ENCODE measurements around the gene UBE3D.

Gene UBE3D, protein sequence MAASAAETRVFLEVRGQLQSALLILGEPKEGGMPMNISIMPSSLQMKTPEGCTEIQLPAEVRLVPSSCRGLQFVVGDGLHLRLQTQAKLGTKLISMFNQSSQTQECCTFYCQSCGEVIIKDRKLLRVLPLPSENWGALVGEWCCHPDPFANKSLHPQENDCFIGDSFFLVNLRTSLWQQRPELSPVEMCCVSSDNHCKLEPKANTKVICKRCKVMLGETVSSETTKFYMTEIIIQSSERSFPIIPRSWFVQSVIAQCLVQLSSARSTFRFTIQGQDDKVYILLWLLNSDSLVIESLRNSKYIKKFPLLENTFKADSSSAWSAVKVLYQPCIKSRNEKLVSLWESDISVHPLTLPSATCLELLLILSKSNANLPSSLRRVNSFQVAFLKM

DNA sequence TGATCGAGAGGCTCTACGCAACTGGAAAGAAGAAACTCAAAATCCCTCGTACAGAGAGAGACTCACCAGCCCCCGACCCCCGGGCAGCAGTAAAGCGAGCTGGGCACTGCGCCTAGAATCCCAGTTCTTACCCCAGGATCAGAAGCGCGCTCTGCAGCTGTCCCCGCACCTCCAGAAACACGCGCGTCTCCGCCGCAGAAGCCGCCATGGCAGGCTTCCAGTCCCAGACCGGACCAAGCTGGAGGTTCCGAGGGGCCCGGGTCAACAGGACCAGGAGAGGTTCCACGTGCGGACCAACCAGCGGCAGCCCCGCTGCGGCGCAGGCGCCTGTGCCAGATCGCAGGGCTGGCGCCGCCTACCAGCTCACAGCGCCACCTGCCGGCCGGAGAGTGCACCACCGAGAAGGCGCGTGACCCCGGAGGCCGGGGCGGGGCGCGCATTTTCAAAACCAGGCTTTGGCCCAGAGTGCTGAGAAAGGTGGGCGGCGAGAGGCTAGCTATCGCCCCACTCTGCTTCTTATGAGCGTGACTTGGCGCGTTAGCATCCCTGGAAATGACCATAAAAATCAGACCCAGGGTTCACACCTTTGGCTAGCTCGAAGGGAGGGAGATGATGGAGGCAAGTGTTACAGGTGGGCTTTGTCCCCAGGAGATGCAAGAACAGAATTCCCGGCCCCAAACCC lies at the start of gene UBE3D:
UBE3D (minus strand) TSS at position 331 of the 682 bp plus-strand sequence; CDS start at position 208, 123 bp downstream.
- DNase-seq (ENCODE audit: low read depth): peak; percentile 39

DNA sequence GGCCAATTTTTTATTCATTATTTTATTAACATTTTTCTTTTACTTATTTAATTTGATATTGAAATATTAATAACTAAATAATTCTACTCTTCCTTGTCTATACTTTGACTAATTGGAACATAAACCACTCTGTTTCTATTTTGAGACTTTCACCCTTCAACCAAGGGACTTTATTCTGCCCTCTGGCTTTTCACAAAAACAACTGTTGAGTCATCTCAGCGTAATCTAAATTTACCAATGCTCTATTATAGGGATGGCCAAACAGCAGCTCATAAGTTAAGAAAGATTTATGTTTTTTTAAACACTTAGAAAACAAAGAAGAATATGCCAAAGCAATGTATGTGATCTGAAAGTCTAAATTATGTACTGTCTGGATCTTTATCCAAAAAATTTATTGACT lies 48.5 kb upstream of the UBE3D start:
- no peak for DNase-seq (ENCODE audit: low read depth)
- no peak overlapping the region for H3K4me3 ChIP-seq (ENCODE audit: low read depth, low read length)

More for the DNA sequence above, at the start of gene UBE3D:
- H3K4me3 ChIP-seq (ENCODE audit: low read depth, low read length): peak within 1 kb of the TSS; percentile 88

DNA sequence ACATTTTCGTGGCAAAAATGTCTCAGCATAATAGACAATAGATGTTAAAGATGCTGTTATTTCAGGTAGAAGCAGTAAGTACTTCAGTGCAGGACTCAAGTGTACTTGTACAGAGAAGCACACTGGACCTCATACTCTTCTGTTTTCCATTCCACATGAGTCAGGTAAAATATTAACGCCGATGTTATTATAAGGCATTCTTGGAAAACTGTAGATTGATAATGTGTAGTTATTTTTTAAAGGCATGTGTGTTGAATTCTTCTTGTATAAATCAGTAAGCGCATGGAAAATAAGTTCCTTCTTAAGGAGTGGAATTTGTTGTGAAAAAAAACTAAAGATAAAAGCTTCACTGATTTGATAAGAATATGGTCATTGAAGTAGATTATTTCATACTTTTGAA lies 47.6 kb upstream of the UBE3D start:
- no peak for DNase-seq (ENCODE audit: low read depth)
- no peak overlapping the region for H3K4me3 ChIP-seq (ENCODE audit: low read depth, low read length)

DNA sequence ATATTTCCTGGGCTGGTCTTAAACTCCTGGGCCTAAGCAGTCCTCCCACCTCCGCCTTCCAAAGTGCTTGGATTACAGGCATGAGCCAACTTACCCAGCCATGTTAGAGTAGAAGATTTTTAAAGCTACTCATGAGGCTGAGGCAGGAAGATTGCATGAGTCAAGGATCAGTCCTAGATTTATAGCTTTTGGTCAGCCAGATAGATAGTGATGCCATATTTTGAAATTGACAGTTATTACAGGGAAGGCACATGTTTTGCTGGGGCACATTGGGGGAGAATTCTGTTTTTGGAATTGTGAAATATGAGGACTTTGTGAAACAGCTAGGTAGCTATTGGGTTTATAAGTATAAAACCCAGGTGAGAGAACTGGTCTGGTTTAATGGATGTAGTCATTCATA lies 42.7 kb upstream of the UBE3D start:
- no peak overlapping the region for H3K4me3 ChIP-seq (ENCODE audit: low read depth, low read length)
- no peak for DNase-seq (ENCODE audit: low read depth)

DNA sequence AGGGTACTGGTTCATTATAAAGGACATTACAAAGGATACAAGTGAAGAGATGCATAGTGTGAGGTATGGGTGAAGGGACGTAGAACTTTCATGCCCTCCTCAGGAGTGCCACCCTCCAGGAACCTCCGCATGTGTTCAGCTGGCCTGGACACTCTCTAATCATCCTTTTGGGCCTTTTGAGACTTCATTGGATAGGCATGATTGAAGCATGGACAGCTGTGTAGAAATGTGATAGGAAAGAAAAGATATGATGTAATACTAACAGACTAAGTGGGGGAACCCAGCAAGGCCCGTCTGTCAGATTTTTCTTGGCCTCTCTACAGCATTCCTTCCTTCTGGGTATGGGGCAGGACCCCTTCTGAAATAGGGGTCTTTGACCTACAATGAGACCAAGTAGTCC lies 32.9 kb upstream of the UBE3D start:
- DNase-seq (ENCODE audit: low read depth): no peak
- no peak overlapping the region for H3K4me3 ChIP-seq (ENCODE audit: low read depth, low read length)

DNA sequence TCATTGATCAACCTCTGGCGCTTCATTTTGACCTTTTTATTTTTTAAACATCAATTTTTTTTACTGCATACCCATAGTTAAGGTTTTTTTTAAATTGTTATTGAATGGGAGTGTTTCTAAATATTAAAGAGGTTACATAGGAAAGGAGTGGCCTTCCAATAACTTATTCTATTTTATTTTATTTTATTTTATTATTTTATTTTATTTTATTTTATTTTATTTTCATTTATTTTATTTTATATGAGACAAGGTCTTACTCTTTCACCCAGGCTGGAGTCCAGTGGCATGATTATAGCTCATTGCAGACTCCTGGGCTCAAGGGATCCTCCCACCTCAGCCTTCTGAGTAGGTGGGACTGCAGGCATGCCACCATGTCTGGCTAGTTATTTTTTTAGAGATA lies 32.0 kb upstream of the UBE3D start:
- H3K4me3 ChIP-seq (ENCODE audit: low read depth, low read length): no peak overlapping the region

DNA sequence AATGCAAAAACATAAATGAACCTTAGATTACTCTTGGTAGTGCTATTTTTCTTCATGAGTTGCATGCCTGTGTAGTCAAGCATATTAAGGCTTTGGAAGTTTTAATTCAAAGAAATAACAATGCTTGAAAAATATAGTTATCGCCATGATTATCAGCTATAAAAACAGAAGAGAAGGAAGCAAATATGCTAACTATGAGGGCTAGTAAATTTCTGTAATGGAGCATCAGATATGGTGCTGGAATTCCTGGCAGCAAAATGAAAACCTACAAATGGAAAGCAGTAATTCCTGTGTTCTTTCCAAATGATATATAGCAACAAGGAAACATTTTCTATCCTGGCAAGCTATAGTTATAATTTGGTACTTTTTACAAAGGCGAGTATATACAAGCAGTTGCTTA lies 31.6 kb upstream of the UBE3D start:
- no peak for DNase-seq (ENCODE audit: low read depth)
- H3K4me3 ChIP-seq (ENCODE audit: low read depth, low read length): no peak overlapping the region

More for the DNA sequence above, 32.0 kb upstream of the UBE3D start:
- no peak for DNase-seq (ENCODE audit: low read depth)

DNA sequence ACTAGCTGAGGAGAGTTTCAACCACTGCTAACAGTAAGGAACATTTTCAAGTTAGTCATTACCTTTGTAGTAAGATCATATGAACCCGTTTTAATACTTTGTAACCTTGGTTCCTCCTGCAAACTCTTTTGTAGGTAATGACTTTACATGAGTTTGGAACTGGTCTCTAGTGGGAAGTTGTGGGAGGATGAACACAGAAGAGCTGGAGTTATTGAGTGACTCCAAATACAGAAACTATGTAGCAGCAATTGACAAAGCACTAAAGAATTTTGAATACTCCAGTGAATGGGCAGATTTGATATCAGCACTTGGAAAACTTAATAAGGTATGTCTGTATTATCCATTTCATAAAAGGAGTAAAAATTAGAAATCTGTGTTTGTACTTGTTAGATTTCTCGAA lies 31.1 kb upstream of the UBE3D start:
- no peak overlapping the region for H3K4me3 ChIP-seq (ENCODE audit: low read depth, low read length)
- no peak for DNase-seq (ENCODE audit: low read depth)

DNA sequence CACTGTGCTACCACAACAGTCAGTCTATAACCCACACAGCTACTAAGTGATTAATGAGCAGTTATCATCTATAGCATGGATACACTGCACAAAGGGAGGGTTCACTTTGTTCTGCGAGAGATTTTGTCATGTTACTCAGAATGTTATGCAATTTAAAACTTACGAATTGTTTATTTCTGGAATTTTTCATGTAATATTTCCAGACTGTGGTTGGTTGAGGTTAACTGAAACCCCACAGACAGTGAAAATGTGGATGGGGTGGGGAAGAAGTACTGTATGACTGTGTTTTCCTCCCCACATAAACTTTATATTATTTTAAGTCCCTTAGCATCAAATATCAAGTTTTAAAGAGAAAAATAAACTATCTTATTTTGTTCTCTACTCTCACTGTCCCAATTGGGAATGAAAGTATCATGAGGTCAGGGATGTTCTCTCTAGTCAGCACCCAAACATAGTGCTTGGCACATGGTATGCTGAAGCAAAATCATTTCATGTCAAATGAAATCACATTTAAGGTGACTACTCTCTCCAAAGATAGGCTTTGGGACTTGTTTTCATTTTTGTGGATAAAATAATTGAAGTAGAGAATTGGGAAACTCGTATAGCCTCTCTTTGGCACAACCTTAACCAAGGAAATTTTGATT lies 27.2 kb upstream of the UBE3D start:
- H3K4me3 ChIP-seq (ENCODE audit: low read depth, low read length): no peak overlapping the region
- no peak for DNase-seq (ENCODE audit: low read depth)

DNA sequence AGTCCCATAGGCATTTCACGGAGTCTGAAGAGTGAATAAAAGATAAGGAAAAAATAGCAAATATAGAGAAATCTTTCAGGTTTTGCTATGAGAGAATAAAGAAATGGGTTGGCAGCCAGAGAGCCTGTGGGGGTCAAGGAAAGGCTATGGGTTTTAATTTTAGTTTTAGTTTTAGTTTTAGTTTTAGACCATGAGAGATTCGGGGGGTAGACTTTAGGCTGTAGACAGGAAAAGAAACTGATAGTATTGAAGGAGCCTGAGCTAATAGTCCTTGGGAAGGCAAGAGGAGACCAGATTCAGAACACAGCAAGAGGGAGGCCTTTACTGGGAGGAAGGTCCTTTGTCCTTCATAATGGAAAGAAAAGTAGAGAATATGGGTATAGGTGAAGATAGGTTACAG lies 21.1 kb upstream of the UBE3D start:
- DNase-seq (ENCODE audit: low read depth): no peak
- H3K4me3 ChIP-seq (ENCODE audit: low read depth, low read length): no peak overlapping the region

DNA sequence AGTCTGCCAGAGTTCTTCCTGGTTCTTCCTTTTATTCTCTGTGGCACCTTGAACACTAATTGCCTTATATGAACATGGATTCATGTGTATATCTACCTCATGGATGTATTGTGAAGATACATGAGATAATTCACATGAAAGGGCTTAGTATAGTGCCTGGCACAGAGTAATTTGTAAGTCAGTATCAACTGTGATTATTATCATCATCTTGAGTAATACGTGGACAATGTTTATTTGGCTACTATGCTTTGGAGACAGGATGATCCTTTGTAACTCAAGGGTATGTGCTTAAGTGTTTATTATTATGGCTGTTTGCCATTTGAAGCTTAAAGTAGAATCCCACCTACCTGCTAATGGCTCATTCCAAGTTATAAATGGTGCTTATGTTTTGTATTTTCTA lies 17.8 kb upstream of the UBE3D start:
- DNase-seq (ENCODE audit: low read depth): no peak

DNA sequence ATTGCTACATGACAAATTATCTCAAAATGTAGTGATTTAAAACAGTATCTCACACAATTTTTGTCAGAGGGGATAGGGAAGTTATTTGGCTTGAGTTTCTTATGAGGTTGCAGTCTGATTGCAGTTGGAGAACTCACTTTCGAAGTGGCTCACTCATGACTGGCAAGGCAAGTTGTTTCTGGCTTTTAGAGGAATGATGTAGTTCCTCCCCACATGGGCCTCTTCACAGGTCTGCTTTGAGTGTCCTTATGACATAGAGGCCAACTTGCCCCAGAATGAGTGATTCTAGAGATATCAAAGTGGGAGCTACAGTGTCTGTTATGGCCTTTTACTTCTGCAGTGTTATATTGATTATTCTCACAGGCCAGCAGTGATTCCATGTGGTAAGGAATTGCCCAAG lies 8.0 kb upstream of the UBE3D start:
- no peak for DNase-seq (ENCODE audit: low read depth)
- H3K4me3 ChIP-seq (ENCODE audit: low read depth, low read length): no peak overlapping the region

More for the DNA sequence above, 17.8 kb upstream of the UBE3D start:
- H3K4me3 ChIP-seq (ENCODE audit: low read depth, low read length): no peak overlapping the region

DNA sequence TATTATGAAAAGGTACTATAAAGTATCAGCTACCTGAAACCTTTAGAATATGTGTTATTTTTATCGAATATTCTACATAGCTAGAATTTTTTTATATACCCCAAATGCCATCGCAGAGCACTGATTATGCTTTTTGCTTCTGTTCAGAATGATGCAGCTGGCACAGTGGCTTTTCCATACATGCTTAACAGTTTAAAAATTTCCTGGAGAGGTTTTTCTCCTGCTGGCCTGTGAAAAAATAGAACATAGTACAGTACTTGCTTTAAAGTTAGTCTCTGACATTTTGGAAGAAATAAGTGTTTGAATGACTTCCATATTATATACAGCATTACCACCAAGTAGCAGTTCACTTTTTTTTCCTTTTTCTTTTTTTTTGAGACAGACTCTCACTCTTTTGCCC lies 7.1 kb upstream of the UBE3D start:
- H3K4me3 ChIP-seq (ENCODE audit: low read depth, low read length): no peak overlapping the region
- DNase-seq (ENCODE audit: low read depth): no peak

DNA sequence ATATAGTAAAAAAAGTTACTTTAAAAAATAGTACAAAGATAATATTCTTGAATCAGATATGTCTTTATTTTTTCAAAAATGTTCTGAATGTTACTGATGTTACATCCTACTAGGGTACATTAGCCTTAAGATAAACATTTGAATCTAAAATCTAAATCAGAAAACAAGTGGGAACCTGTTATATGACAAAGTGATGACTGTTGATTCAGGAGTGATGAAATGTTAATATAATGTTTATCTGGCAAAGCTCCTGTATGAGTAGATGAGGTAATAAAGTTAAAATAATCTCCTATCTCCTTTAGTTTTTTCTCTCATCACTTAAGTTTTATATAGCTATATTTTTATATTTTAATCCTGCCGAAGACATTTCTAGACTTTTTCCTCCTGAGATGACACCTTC lies 6.1 kb upstream of the UBE3D start:
- DNase-seq (ENCODE audit: low read depth): no peak
- no peak overlapping the region for H3K4me3 ChIP-seq (ENCODE audit: low read depth, low read length)

DNA sequence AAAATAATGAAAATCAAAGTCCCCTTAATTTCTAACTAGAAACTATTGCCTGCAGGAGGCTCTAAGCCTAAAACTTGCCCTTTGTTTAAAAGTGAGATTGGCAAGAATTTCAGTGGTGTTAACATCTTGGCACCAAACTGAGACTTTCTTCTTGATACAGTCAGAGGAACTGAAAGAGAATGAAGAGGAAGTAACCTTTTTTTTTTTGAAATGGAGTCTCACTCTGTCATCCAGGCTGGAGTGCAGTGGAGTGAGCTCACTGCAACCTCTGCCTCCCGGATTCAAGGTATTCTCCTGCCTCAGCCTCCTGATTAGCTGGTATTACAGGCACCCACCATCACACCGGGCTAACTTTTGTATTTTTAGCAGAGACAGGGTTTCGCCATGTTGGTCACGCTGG lies 5.4 kb upstream of the UBE3D start:
- no peak overlapping the region for H3K4me3 ChIP-seq (ENCODE audit: low read depth, low read length)
- DNase-seq (ENCODE audit: low read depth): no peak

DNA sequence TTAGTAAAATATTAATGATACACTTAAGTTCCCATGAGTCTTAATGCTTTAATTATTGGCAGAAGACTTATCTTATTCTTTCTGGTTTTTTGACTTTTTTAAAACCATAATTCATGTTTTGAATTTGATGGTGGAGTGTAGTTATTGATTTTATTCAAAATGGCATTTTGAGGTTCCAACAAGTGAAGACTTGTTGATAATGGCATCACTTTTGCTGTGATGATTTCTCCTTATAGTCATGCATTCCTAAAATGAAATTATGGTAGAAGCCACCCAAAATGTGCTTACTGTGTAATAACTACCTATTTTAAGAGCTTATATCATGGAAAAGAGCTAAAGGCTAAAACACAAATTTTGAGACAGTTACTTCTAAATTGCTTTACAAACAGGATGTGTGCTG lies 4.0 kb upstream of the UBE3D start:
- no peak for DNase-seq (ENCODE audit: low read depth)
- no peak overlapping the region for H3K4me3 ChIP-seq (ENCODE audit: low read depth, low read length)

DNA sequence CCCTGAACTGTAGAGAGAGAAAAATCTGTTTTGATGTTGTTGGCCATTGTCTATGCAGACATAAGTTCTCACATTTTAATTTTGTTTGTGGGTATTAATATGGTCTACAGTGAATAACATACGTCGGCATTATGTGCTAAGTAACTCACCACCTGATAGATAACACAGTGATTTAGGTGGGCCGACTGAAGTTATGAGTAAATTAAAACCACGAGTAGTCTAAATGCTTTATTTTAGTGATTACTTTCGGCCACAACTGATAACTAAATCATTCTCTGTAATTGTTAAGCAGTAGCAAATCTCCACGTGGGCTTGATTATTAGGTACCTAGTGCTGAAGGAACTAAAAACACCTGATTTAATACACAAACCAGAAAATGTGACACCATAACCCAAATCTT lies 3.0 kb upstream of the UBE3D start:
- H3K4me3 ChIP-seq (ENCODE audit: low read depth, low read length): peak overlapping the region; percentile 90
- no peak for DNase-seq (ENCODE audit: low read depth)

DNA sequence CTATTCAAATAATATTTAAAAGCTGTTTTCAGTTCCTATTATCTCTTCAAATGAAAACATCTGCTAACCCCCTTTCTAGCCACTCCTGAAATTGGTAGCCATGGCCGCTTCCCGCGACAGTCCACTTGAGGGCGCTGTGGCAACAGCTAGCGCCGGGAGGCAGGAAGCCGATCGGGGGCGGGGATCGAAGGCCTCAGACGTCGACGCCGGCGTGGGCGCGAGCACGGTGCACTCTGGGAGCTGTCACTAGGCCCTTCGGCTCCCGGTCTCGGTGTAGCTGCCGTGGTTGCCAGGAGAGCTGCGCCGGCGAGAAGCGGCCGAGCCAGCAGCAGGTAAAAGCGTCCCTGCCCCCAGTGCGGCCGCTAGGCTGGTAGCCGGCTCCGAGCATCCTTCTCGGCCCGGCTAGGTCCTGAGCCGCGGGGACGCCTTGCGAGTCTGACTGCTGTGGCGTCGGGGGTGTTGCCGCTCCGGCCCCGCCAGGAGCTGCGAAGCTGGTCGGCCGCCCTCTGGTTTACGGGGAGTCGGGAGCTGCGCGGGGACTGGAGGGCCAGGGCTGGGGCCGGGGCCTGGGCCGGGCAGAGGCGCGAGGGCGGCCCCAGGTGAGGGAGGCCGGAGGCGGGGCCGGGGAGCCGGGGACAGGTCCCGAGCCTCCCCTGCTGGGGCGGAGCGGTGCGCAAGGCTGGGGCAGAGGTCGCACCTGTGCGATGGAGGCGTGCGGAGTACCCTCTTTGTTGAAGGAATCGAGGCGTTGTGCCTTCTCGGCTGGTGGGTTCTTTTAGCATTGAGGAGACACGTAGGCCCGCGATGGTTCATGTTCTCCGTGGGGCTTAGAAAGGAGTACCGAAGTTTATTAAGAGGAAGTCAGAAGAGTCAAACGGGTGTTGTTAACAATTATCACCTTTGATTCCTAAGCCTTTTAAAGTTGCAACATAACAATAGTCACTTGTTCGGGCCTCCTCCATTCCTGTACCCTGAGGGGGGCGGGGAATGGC lies 2.1 kb upstream of the UBE3D start, which contains the start of gene DOP1A:
DOP1A (plus strand) TSS at position 224 of the 992 bp plus-strand sequence. CDS start 29,307 bp downstream, outside the sequence.
- peak within 1 kb of the TSS; percentile 90 for H3K4me3 ChIP-seq (ENCODE audit: low read depth, low read length)
- peak; percentile 80 for DNase-seq (ENCODE audit: low read depth)

DNA sequence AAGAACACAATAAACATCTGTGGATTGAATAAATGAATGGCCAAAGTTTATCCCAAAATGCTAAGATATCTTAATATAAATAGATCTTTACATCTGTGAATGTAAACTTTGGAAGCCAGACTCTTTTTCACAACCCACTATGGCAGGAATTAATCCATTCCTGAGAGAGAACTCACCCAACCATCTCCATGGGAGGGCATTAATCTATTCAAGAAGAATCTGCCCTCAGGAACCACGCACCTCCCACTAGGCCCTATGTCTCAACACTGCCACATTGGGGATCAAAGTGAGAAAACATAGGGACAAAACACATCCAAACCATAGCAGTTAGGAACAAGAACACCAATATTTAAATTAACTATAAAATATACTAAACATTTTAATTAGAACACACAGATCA lies 3.4 kb downstream of the UBE3D start:
- DNase-seq (ENCODE audit: low read depth): peak; percentile 33
- no peak overlapping the region for H3K4me3 ChIP-seq (ENCODE audit: low read depth, low read length)
